ENCODE data around the gene SLC44A3.
A peak's percentile ranks its signal among the peaks of the same experiment; 100 is the strongest.

- TF ChIP-seq, protein P1, sequence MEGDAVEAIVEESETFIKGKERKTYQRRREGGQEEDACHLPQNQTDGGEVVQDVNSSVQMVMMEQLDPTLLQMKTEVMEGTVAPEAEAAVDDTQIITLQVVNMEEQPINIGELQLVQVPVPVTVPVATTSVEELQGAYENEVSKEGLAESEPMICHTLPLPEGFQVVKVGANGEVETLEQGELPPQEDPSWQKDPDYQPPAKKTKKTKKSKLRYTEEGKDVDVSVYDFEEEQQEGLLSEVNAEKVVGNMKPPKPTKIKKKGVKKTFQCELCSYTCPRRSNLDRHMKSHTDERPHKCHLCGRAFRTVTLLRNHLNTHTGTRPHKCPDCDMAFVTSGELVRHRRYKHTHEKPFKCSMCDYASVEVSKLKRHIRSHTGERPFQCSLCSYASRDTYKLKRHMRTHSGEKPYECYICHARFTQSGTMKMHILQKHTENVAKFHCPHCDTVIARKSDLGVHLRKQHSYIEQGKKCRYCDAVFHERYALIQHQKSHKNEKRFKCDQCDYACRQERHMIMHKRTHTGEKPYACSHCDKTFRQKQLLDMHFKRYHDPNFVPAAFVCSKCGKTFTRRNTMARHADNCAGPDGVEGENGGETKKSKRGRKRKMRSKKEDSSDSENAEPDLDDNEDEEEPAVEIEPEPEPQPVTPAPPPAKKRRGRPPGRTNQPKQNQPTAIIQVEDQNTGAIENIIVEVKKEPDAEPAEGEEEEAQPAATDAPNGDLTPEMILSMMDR (IDR thresholded peaks at IDR 0.05), result peak in 2 of 6 experiments; percentile 10 to 19
- TF ChIP-seq POLR2A (IDR thresholded peaks at IDR 0.05), result peak; percentile 98 to 100
Observed at GRCh38 chr1:94926915-94927404, 106.8 kb downstream of the SLC44A3 start, which contains the start of gene CNN3.

All from adrenal gland (tissue), 5 donors.